HepG2 (cell line): Measurements from ENCODE around the gene HAUS2. TPM values are rescaled to one million over a fixed set of nuclear protein-coding genes. Genes with fewer than 3 reads are reported as not detected.

Source experiments
- AGO2 ChIP-seq: fragments of 200-400 bp; formaldehyde crosslinking; optimal IDR thresholded peaks from 2 replicates; pipeline ENCODE3; 2017; ENCODE audit warnings: mild to moderate bottlenecking, low read depth, low read length, moderate library complexity
- AHDC1 ChIP-seq: sonication (generic); formaldehyde crosslinking; IDR thresholded peaks from 2 replicates; pipeline ENCODE4 v1.5.1; 2020; ENCODE audit warnings: mild to moderate bottlenecking, missing genetic modification reagents, borderline replicate concordance
- ASH2L ChIP-seq: fragments of 300-600, 200-600 bp; sonication (generic); IDR thresholded peaks from 2 replicates; pipeline ENCODE4 v1.7.0; 2017; ENCODE audit warnings: low read depth, mild to moderate bottlenecking, moderate library complexity, mixed read lengths, low read length; ENCODE audit not compliant: insufficient read length
- GZF1 ChIP-seq: sonication (generic); formaldehyde crosslinking; IDR thresholded peaks from 2 replicates; pipeline ENCODE4 v1.5.1; 2020; ENCODE audit warnings: mild to moderate bottlenecking, missing genetic modification reagents
- KAT7 ChIP-seq: IDR thresholded peaks from 2 replicates; pipeline ENCODE4 v1.6.1; 2018; ENCODE audit warnings: borderline replicate concordance, missing compliant biosample characterization
- KMT2A ChIP-seq: sonication (generic); formaldehyde crosslinking; IDR thresholded peaks from 2 replicates; pipeline ENCODE4 v1.4.0; 2020; ENCODE audit warnings: missing genetic modification reagents
- MAZ ChIP-seq, 2 experiments: sonication (generic) in 1 of 2; formaldehyde crosslinking in 1 of 2; IDR thresholded peaks; 2 replicates each; pipeline versions ENCODE4 v1.5.0 to v1.6.1; 2012 to 2020; ENCODE audit warnings: low read depth in 2 of 2, mild to moderate bottlenecking in 2 of 2, borderline replicate concordance in 1 of 2, improper control_type of control experiment in 1 of 2, low read length in 1 of 2, missing genetic modification reagents in 1 of 2, moderate library complexity in 1 of 2
- MBD4 ChIP-seq: IDR thresholded peaks from 2 replicates; pipeline ENCODE4 v1.6.1; 2012; ENCODE audit warnings: low read length, inconsistent platforms, borderline replicate concordance
- PLRG1 ChIP-seq: fragments of 450-650 bp; conservative IDR thresholded peaks from 2 replicates; pipeline ENCODE4 v1.6.1; 2016
- SAP130 ChIP-seq: IDR thresholded peaks from 2 replicates; pipeline ENCODE4 v1.6.1; 2016; ENCODE audit warnings: low read depth
- SMARCC2 ChIP-seq: fragments of 450-650 bp; IDR thresholded peaks from 2 replicates; pipeline ENCODE4 v1.6.1; 2017; ENCODE audit warnings: antibody characterized with exemption, mild to moderate bottlenecking
- SP5 ChIP-seq: IDR thresholded peaks from 2 replicates; pipeline ENCODE4 v1.6.1; 2016; ENCODE audit warnings: low read depth, borderline replicate concordance
- TEAD3 ChIP-seq: optimal IDR thresholded peaks from 2 replicates; pipeline ENCODE3; 2016; ENCODE audit warnings: borderline replicate concordance
- XRCC5 ChIP-seq: fragments of 200-400 bp; formaldehyde crosslinking; optimal IDR thresholded peaks from 2 replicates; pipeline ENCODE3; 2017; ENCODE audit warnings: mild to moderate bottlenecking, low read length
- YY1 ChIP-seq: IDR thresholded peaks from 2 replicates; pipeline ENCODE4 v1.6.1; 2011; ENCODE audit warnings: low read length, low read depth, moderate library complexity, mild to moderate bottlenecking; ENCODE audit not compliant: insufficient read depth, insufficient replicate concordance
- ZNF430 ChIP-seq: sonication (generic); formaldehyde crosslinking; IDR thresholded peaks from 2 replicates; pipeline ENCODE4 v1.9.0; 2021; ENCODE audit warnings: mild to moderate bottlenecking, missing genetic modification reagents
- ZNF607 ChIP-seq: sonication (generic); formaldehyde crosslinking; IDR thresholded peaks from 2 replicates; pipeline ENCODE4 v1.5.1; 2020; ENCODE audit warnings: missing genetic modification reagents, mild to moderate bottlenecking, borderline replicate concordance
- ZNF781 ChIP-seq: sonication (generic); formaldehyde crosslinking; IDR thresholded peaks from 2 replicates; pipeline ENCODE4 v1.5.1; 2020; ENCODE audit warnings: borderline replicate concordance, mild to moderate bottlenecking, missing genetic modification reagents; ENCODE audit errors: not compliant biosample characterization
- ZNF792 ChIP-seq: IDR thresholded peaks from 2 replicates; pipeline ENCODE4 v1.6.1; 2016
- polyA plus RNA-seq, 8 experiments: library from polyadenylated mRNA; depleted of rRNA in 3 of 8; stranded (reverse) in 7 of 8; unstranded in 1 of 8; fragments of >200 nt; fragmentation: Illumina TruSeq in 4 of 8; extraction: Trizol in 4 of 8; gene quantifications; 2 replicates each; pipeline versions ENCODE4 v1.2.1 to v1.2.3, GENCODE V29; 2011 to 2016; ENCODE audit warnings: low read depth in 4 of 8, missing spikeins in 1 of 8, mixed read lengths in 1 of 8; ENCODE audit not compliant: insufficient read depth in 1 of 8
- total RNA-seq, 5 experiments: library from RNA; depleted of rRNA; stranded (reverse); fragments of >200 nt; fragmentation: Illumina TruSeq; extraction: Trizol; gene quantifications; 2 replicates each; pipeline ENCODE4 v1.2.3, GENCODE V29; 2016; ENCODE audit warnings: low read depth in 1 of 5
- TF ChIP-seq, protein P1 (sequence below): sonication (generic); formaldehyde crosslinking; conservative IDR thresholded peaks from 2 replicates; pipeline ENCODE4 v1.5.0; 2020; ENCODE audit warnings: missing genetic modification reagents
- TF ChIP-seq, protein P2 (sequence below): IDR thresholded peaks from 2 replicates; pipeline ENCODE4 v1.6.1; 2016; ENCODE audit warnings: mild to moderate bottlenecking
- TF ChIP-seq, protein P3 (sequence below): IDR thresholded peaks from 2 replicates; pipeline ENCODE4 v1.6.1; 2016; ENCODE audit warnings: missing genetic modification reagents, missing compliant biosample characterization

HAUS2 gene
- total and polyA plus RNA-seq, 2 of the 13 experiments (the other 11 are each of a cell fraction or from before 2014, with no cell fraction given): 11.6 to 32.9 TPM

GRCh38 chr15:42581272-42581730 lies 32.7 kb downstream of the HAUS2 start (continued):
- peak; percentile 90 for TF ChIP-seq KMT2A (CRISPR knock-in tag)
- peak; percentile 54 for TF ChIP-seq XRCC5
- 0 out of 2 replicates have a peak, but pooled peaks have one; percentile 28 for TF ChIP-seq SP5 (CRISPR knock-in tag)
- TF ChIP-seq MAZ (IDR thresholded peaks at IDR 0.05; ENCODE audit: borderline replicate concordance, low read depth, low read length): no peak
- peak; percentile 55; the same call in 1 of the 2 replicates for TF ChIP-seq MAZ (CRISPR knock-in tag; IDR thresholded peaks at IDR 0.05; ENCODE audit: low read depth)
- TF ChIP-seq, protein P1, sequence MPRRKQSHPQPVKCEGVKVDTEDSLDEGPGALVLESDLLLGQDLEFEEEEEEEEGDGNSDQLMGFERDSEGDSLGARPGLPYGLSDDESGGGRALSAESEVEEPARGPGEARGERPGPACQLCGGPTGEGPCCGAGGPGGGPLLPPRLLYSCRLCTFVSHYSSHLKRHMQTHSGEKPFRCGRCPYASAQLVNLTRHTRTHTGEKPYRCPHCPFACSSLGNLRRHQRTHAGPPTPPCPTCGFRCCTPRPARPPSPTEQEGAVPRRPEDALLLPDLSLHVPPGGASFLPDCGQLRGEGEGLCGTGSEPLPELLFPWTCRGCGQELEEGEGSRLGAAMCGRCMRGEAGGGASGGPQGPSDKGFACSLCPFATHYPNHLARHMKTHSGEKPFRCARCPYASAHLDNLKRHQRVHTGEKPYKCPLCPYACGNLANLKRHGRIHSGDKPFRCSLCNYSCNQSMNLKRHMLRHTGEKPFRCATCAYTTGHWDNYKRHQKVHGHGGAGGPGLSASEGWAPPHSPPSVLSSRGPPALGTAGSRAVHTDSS: no peak
- peak; percentile 62; the same call in 1 of the 2 replicates for TF ChIP-seq ZNF607 (CRISPR knock-in tag)
- TF ChIP-seq AGO2: peak; percentile 34
- TF ChIP-seq KAT7 (CRISPR knock-in tag): peak; percentile 73; the same call in 1 of the 2 replicates
- TF ChIP-seq ASH2L: peak; percentile 73
- peak; percentile 61 for TF ChIP-seq ZNF781 (CRISPR knock-in tag)
- TF ChIP-seq SAP130: peak; percentile 50; the same call in 1 of the 2 replicates
- 0 out of 2 replicates have a peak, but pooled peaks have one; percentile 62 for TF ChIP-seq ZNF430 (CRISPR knock-in tag)
- TF ChIP-seq PLRG1: no peak
- TF ChIP-seq GZF1 (CRISPR knock-in tag): 0 out of 2 replicates have a peak, but pooled peaks have one; percentile 21
- peak; percentile 11 for TF ChIP-seq TEAD3
- 0 out of 2 replicates have a peak, but pooled peaks have one; percentile 33 for TF ChIP-seq ZNF792 (CRISPR knock-in tag)
- TF ChIP-seq, protein P2, sequence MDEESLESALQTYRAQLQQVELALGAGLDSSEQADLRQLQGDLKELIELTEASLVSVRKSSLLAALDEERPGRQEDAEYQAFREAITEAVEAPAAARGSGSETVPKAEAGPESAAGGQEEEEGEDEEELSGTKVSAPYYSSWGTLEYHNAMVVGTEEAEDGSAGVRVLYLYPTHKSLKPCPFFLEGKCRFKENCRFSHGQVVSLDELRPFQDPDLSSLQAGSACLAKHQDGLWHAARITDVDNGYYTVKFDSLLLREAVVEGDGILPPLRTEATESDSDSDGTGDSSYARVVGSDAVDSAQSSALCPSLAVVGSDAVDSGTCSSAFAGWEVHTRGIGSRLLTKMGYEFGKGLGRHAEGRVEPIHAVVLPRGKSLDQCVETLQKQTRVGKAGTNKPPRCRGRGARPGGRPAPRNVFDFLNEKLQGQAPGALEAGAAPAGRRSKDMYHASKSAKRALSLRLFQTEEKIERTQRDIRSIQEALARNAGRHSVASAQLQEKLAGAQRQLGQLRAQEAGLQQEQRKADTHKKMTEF (CRISPR knock-in tag): peak; percentile 34; the same call in 1 of the 2 replicates
- TF ChIP-seq, protein P3, sequence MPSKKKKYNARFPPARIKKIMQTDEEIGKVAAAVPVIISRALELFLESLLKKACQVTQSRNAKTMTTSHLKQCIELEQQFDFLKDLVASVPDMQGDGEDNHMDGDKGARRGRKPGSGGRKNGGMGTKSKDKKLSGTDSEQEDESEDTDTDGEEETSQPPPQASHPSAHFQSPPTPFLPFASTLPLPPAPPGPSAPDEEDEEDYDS (CRISPR knock-in tag): no peak
- TF ChIP-seq AHDC1: 0 out of 2 replicates have a peak, but pooled peaks have one; percentile 15
- no peak for TF ChIP-seq SMARCC2
- TF ChIP-seq YY1: peak; percentile 17
- TF ChIP-seq MBD4: no peak
